Activated T-helper 1 cell treated with anti-CD3 and anti-CD28 coated beads, Interleukin-12 subunit alpha, Interleukin-12 subunit beta, Interleukin-2, Interleukin-4 antibody, amounts not matched to agents 30 ng/mL and 10 ng/mL and 1 ng/mL, durations not matched to agents 14 hours and 24 hours and 36 hours (primary cell): Measurements from ENCODE around the gene NUP210. TPM values are rescaled to one million over a fixed set of nuclear protein-coding genes. Genes with fewer than 3 reads are reported as not detected.

Experiments used
- DNase-seq: peaks from one replicate; pipeline ENCODE4 v3.0.0; 2021; ENCODE audit warnings: low spot score
- H3K27ac Mint-ChIP-seq: one replicate; pipeline ENCODE4 v1.8.0; 2021; ENCODE audit warnings: mild to moderate bottlenecking, mixed read lengths
- H3K27me3 Mint-ChIP-seq: one replicate; pipeline ENCODE4 v1.8.0; 2022; ENCODE audit warnings: mild to moderate bottlenecking, moderate library complexity, mixed read lengths; ENCODE audit not compliant: insufficient read depth
- H3K36me3 Mint-ChIP-seq: one replicate; pipeline ENCODE4 v1.8.0; 2021; ENCODE audit warnings: low read depth, mixed read lengths
- H3K4me1 Mint-ChIP-seq: one replicate; pipeline ENCODE4 v1.8.0; 2021; ENCODE audit warnings: low read depth, mixed read lengths
- H3K4me3 Mint-ChIP-seq: one replicate; pipeline ENCODE4 v1.8.0; 2021; ENCODE audit warnings: mild to moderate bottlenecking, moderate library complexity, mixed read lengths
- H3K9me3 Mint-ChIP-seq: one replicate; pipeline ENCODE4 v1.8.0; 2021; ENCODE audit warnings: mixed read lengths
- intact Hi-C: fragments of 100-400 bp; cut with micrococcal nuclease; formaldehyde crosslinking; loops from one replicate; pipeline ENCODE4 v1.15.1; 2024
- total RNA-seq: library from RNA; stranded (reverse); gene quantifications from 2 replicates; pipeline ENCODE4 v1.2.3, GENCODE V29; 2022

NUP210 gene
- total RNA-seq, 1 donor from 2014 or later, result 152 TPM

GRCh38 chr3:13425689-13426088, 5.6 kb upstream of the NUP210 start:
- peaks cover 51% of the 10 kb centered on the region for H3K4me1 Mint-ChIP-seq

GRCh38 chr3:13424865-13425617, 4.9 kb upstream of the NUP210 start:
- Mint-ChIP-seq H3K27ac (no peak overlapping the region), H3K27me3 (no peaks in the 10 kb centered on the region), H3K4me1 (peaks cover 52% of the 10 kb centered on the region), H3K36me3 (peaks cover 8% of the 10 kb centered on the region), H3K4me3 (no peak overlapping the region), H3K9me3 (no peaks in the 10 kb centered on the region)
- intact Hi-C loops, result loop anchor here (5.0 to 10.0 kb wide), 4 partner anchors 413 to 1780 kb away; partner anchors contain the start of genes LSM3, VGLL4 and XPC
- DNase-seq, result no peak

More at GRCh38 chr3:13425689-13426088, 5.6 kb upstream of the NUP210 start:
- Mint-ChIP-seq H3K4me3 (no peak overlapping the region), H3K36me3 (peaks cover 7% of the 10 kb centered on the region), H3K27ac (no peak overlapping the region), H3K9me3 (no peaks in the 10 kb centered on the region), H3K27me3 (no peaks in the 10 kb centered on the region)
- intact Hi-C loops, result loop anchor here (10.0 kb wide), 3 partner anchors 469 to 1781 kb away; partner anchors contain the start of genes LSM3, VGLL4 and XPC
- DNase-seq, result no peak

GRCh38 chr3:13424141-13424844, 4.2 kb upstream of the NUP210 start:
- intact Hi-C loops, result loop anchor here (5.0 to 10.0 kb wide), 4 partner anchors 412 to 1779 kb away; partner anchors contain the start of genes LSM3, VGLL4 and XPC
- Mint-ChIP-seq H3K4me1 (peaks cover 52% of the 10 kb centered on the region), H3K27ac (no peak overlapping the region), H3K4me3 (no peak overlapping the region), H3K9me3 (no peaks in the 10 kb centered on the region), H3K36me3 (peaks cover 7% of the 10 kb centered on the region), H3K27me3 (no peaks in the 10 kb centered on the region)
- DNase-seq, result no peak

DNA sequence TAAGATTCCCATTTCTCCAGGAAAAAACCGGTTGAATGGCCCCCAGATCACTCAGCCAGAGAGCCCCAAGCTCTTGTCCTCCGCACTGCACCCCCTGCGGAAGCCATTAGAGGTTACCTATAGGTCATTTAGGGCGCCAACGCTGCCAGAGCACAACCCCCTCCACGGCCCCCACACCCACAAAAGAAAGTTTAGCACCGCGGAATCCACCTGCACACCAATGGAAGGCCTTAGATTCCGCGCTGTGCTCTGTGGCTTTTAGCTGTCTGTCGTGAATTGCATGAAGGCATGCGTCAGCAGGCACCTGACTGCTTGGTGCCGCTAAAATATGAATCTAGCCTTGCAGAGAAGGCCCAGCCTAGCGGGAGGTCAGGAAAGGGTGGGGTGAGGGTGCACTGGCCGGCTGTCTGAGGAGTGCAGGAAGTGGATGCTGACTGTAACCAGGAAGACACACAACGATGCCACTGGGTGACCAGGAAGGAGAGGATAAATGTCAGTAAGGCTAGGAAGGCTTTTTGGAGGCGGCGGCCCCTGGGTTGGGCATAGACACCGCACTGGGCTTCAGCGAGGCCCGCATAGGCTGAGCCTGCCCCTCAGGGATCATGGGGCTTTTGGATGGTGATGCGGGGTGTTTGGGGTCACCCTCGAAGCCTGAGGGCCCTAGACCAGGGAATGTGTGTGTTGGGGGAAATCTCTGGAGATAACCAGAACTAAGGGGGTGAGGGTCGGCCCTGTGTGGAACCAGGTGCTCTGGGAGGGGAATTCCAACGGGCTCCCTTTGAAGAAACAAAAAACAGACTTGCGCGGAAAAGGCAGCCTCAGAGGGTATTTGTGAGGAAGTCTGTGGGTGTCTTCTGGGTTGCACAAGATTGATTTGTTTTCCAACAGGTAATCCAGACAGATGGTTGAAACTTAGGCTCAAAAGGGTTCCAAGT, 976 bp upstream of the NUP210 start:
- H3K36me3 Mint-ChIP-seq, result peaks cover 21% of the 10 kb centered on the region
- peak; percentile 77 for DNase-seq
- H3K9me3 Mint-ChIP-seq, result no peaks in the 10 kb centered on the region
- intact Hi-C loops, result loop anchor here (1.0 to 10.0 kb wide), 7 partner anchors 30 to 1776 kb away; partner anchors contain the start of genes HDAC11, LSM3, VGLL4 and XPC
- no peaks in the 10 kb centered on the region for H3K27me3 Mint-ChIP-seq
- H3K4me3 Mint-ChIP-seq, result peak overlapping the region; percentile 94
- H3K4me1 Mint-ChIP-seq, result peaks cover 71% of the 10 kb centered on the region
- peak overlapping the region; percentile 100 for H3K27ac Mint-ChIP-seq

- Mint-ChIP-seq H3K27me3 (no peaks in the 10 kb centered on the region), H3K4me3 (peak overlapping the region; percentile 88), H3K4me1 (peaks cover 71% of the 10 kb centered on the region), H3K36me3 (peaks cover 25% of the 10 kb centered on the region), H3K9me3 (no peaks in the 10 kb centered on the region), H3K27ac (peak overlapping the region; percentile 92)
- DNase-seq, result peak; percentile 56
- intact Hi-C loops, result loop anchor here (5.0 to 10.0 kb wide), 6 partner anchors 407 to 1775 kb away; partner anchors contain the start of genes CHCHD4, LSM3, RAF1 and TMEM43
Measured at GRCh38 chr3:13419505-13420044, 547 bp downstream of the NUP210 start.

DNA sequence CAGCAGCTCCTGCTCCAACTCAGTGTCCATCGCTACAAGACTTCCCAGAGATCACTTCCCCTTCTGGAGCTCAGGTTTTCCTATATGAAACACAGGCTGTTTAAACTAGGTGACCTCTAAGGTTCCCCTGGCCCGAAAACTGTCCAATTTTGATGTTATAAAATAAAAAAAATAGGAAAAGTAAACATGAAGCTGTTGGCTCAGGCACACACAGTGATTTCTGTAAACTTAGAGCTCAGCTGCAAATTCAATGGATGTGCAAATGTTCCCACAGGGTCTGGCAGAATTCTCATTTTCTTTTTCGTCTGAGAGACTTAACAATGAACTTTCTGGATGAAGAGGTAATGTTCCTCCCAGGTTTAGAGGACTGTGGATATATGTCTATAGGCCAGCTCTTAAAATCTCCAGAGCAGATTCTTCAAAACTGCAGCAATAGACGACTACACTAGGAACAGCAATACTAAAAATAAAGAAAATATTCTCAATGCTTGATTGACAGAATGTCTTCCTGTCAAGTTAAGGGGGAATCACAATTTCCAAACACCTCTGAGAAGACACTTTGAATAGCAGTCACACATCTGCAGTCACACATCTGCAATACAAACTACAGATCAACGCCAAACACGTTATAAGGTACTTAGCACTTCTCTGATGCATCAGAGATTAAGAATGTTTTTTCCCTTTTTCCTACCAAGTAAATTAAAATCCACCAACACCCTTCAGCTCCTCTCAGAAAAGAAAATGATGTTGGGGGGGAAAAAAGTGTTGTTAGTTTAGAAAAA, 2.8 kb downstream of the NUP210 start:
- H3K36me3 Mint-ChIP-seq, result peaks cover 29% of the 10 kb centered on the region
- H3K27ac Mint-ChIP-seq, result peak overlapping the region; percentile 55
- peaks cover 76% of the 10 kb centered on the region for H3K4me1 Mint-ChIP-seq
- intact Hi-C loops, result loop anchor here (5.0 to 10.0 kb wide), 2 partner anchors 707 to 755 kb away; partner anchors contain the start of genes CHCHD4, RAF1 and TMEM43
- no peaks in the 10 kb centered on the region for H3K9me3 Mint-ChIP-seq
- H3K27me3 Mint-ChIP-seq, result no peaks in the 10 kb centered on the region
- no peak for DNase-seq
- peak overlapping the region; percentile 88 for H3K4me3 Mint-ChIP-seq

GRCh38 chr3:13415997-13416793, 3.9 kb downstream of the NUP210 start:
- H3K27ac Mint-ChIP-seq, result peak overlapping the region; percentile 76
- H3K36me3 Mint-ChIP-seq, result peaks cover 30% of the 10 kb centered on the region
- intact Hi-C loops, result loop anchor here (5.0 to 10.0 kb wide), 2 partner anchors 709 to 754 kb away; partner anchors contain the start of genes CHCHD4, RAF1 and TMEM43

DNA sequence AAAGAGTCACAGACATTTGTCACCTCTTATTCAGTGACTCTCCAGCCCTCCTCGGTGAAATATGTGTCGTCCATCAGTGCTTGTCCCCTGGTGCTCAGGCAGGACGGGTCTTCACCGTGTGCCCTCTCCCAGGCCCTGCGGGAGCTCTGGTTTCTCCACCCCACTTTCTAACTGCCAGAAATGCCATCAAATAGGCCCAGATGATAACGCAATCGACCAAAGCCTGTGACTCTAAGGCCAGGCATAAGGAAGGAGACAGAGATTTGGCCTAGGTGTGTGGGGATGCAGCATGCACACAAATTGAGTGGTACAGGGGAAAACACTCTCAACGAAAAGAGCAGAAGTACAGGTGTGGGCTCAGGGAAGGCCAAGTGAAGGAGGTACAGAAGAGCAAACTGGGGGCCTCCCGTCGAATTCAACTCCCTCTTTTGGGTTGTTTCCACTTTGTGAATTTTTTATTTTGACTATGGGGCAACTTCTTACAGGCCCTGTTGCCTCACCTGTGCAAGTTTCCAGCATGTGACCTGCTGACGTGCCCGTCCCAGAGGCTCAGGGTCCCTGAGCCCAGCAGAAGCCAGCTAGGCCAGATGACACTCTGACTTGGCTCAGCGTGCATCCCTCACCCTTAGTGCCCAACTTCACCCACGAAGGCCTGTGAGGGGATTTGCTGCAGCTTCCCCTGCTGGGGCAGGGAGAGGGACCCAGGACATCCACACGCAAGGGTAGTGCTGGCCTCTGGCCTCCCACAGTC, 4.7 kb downstream of the NUP210 start:
- Mint-ChIP-seq H3K9me3 (no peaks in the 10 kb centered on the region), H3K4me3 (peak overlapping the region; percentile 73), H3K27ac (peak overlapping the region; percentile 93), H3K27me3 (no peaks in the 10 kb centered on the region), H3K36me3 (peaks cover 28% of the 10 kb centered on the region), H3K4me1 (peaks cover 59% of the 10 kb centered on the region)
- DNase-seq, result no peak
- intact Hi-C loops, result loop anchor here (5.0 to 10.0 kb wide), 2 partner anchors 709 to 753 kb away; partner anchors contain the start of genes CHCHD4, RAF1 and TMEM43

More at GRCh38 chr3:13415997-13416793, 3.9 kb downstream of the NUP210 start:
- Mint-ChIP-seq H3K4me1 (peaks cover 65% of the 10 kb centered on the region), H3K4me3 (peak overlapping the region; percentile 74), H3K27me3 (no peaks in the 10 kb centered on the region), H3K9me3 (no peaks in the 10 kb centered on the region)
- DNase-seq, result no peak

DNA sequence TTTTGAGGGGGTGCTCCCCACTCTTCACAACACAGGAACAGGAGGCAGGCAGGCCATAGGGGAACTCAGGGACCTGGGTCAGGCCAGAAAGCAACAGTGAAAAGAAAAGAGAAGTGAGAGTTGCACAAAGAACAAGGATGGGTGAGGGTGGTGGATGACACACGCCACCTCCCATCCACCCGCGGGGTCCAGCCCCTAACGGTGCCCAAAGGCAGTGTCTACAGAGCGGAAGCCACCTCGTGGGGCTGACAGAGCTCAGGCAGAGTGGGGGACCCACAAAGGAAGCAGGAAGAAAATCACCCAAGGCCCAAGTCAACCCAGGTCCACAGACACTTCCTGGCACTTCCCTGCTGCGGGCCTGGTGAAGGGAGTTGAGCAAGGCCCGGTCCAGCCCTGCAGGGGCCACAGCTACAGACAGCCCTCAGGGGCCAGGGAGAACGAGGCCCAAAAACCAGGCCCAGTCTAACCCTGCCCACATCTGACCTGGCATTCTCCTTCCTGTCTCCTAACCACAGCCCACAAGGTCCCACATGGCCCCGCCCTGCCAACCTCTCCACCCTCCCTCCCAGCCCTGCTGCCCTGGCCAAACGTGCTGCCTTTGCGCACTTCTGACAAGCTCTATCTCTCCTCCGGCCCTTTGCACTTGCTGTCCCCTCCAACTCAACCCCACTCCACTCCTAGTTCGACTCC, 5.9 kb downstream of the NUP210 start:
- Mint-ChIP-seq H3K36me3 (peaks cover 29% of the 10 kb centered on the region), H3K4me1 (peaks cover 59% of the 10 kb centered on the region)
- intact Hi-C loops, result loop anchor here (1.0 to 10.0 kb wide), 2 partner anchors 37 to 711 kb away; partner anchors contain the start of genes CHCHD4 and TMEM43

More for the DNA sequence above, 5.9 kb downstream of the NUP210 start:
- Mint-ChIP-seq H3K9me3 (no peaks in the 10 kb centered on the region), H3K27ac (peak overlapping the region; percentile 93), H3K4me3 (peak overlapping the region; percentile 71), H3K27me3 (no peaks in the 10 kb centered on the region)
- peak; percentile 57 for DNase-seq
